K562 treated with DMSO at 1 percent for 12 hours (cell line): ENCODE results near the gene PRPF38B. TPM values are rescaled to one million over a fixed set of nuclear protein-coding genes. Genes with fewer than 3 reads are reported as not detected.

Experiments used
- total RNA-seq: library from RNA; unstranded; fragments of 300-600 nt; gene quantifications from 2 replicates; pipeline ENCODE4 v1.2.3, GENCODE V29; 2022; ENCODE audit not compliant: insufficient read depth

Gene PRPF38B
- total RNA-seq: 16.0 and 41.3 TPM in 2 replicates

GRCh38 chr1:108691942-108692723 is at the start of gene PRPF38B:
Gene PRPF38B (plus strand): TSS chr1:108692310. CDS start chr1:108692592, 282 bp downstream.

GRCh38 chr1:108661030-108661609 is 31.0 kb upstream of the PRPF38B start, which contains the start of gene HENMT1:
Gene HENMT1 (minus strand): TSS chr1:108661093. CDS start chr1:108659884, 1,209 bp downstream.

GRCh38 chr1:108712606-108713150 is 20.6 kb downstream of the PRPF38B start, which contains the start of gene FNDC7:
Gene FNDC7 (plus strand): TSS chr1:108712908. CDS start chr1:108712934, 26 bp downstream.

DNA sequence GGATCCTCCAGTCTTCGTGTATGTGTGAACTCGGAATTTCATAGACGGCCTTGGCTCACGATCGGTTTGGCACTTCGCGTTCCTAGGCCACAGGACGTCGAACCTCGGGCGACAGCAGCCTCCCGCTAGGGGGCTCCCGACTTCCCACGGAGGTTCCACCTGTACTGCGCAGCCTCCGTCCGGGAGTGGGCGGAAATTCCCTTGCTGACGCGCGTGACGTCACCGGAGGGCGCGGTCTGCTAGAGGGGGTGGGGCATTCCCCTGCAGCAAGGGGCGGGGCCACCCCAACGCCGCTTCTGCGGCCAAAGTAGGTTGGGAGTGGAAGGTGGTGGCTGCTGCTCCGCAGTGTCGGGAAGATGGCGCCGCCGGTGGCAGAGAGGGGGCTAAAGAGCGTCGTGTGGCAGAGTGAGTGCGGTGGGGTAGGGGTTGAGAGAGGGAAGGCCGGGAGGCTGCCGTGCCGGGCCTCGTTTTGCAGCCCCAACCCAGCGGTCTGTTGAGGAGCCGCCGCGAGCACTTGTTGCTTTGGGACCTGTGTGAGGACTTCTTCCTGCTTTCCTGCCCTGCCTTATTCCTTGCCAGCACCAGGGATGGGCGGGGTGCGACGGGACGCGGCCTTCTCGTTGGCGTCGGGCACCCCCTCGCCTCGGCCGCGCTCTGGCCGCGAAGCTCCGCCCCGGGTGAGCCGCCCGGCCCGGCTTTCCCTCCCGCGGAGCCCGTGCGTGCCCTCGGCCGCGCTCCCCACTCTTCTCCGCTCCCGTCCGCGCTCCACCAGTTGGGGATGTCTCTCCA is 54.5 kb downstream of the PRPF38B start, which contains the start of gene STXBP3:
Gene STXBP3, plus strand, starts transcription at position 293 of the 789 bp plus-strand sequence. Its CDS starts 64 bp downstream, at position 357.

Other genes starting within 250 kb of the PRPF38B start
- gene NBPF6, start 242.0 kb upstream of the PRPF38B start, total RNA-seq: 2.9 and 6.7 TPM in 2 replicates
- 4.3 and 18.4 TPM in 2 replicates for gene EEIG2, start 132.2 kb upstream of the PRPF38B start, total RNA-seq
- gene HENMT1, start 31.2 kb upstream of the PRPF38B start, total RNA-seq: not detected in 2 replicates
- gene FNDC7, start 20.6 kb downstream of the PRPF38B start, total RNA-seq: 0.17 TPM in 1 of 2 replicates, not detected in the other
- gene STXBP3, start 54.4 kb downstream of the PRPF38B start, total RNA-seq: 22.5 and 53.2 TPM in 2 replicates
- not detected in 2 replicates for gene AKNAD1, start 164.8 kb downstream of the PRPF38B start, total RNA-seq
- gene GPSM2, start 184.7 kb downstream of the PRPF38B start, total RNA-seq: 19.4 and 43.2 TPM in 2 replicates